K562 (cell line): ENCODE results near the gene NLRP6. TPM values are rescaled to one million over a fixed set of nuclear protein-coding genes. Genes with fewer than 3 reads are reported as not detected.

Source experiments
- AFF1 ChIP-seq, 2 experiments: fragments of 450-650 bp; IDR thresholded peaks; 2 replicates each; pipeline ENCODE4 v1.6.1; 2018; ENCODE audit warnings: mild to moderate bottlenecking in 2 of 2, low read depth in 1 of 2; ENCODE audit not compliant: partially characterized antibody in 2 of 2
- CBFB ChIP-seq: sonication (generic); formaldehyde crosslinking; IDR thresholded peaks from 2 replicates; pipeline ENCODE4 v1.4.0; 2020; ENCODE audit warnings: mild to moderate bottlenecking, missing genetic modification reagents
- CXXC5 ChIP-seq: fragments of 250-450 bp; sonication (Bioruptor Pico); IDR thresholded peaks from 2 replicates; pipeline ENCODE4 v1.8.0; 2022; ENCODE audit warnings: inconsistent platforms, mild to moderate bottlenecking, moderate library complexity
- ELF1 ChIP-seq: fragments of 200-800 bp; sonication (Bioruptor generic); IDR thresholded peaks from 2 replicates; pipeline ENCODE4 v1.6.1; 2016; ENCODE audit warnings: missing genetic modification characterization, missing compliant biosample characterization
- FOXK2 ChIP-seq, 2 experiments: fragments of 450-650 bp; IDR thresholded peaks in 1 of 2; conservative IDR thresholded peaks in 1 of 2; 2 replicates each; pipeline ENCODE4 v1.6.1; 2016; ENCODE audit warnings: low read depth in 2 of 2, mild to moderate bottlenecking in 1 of 2
- JUND ChIP-seq, 2 experiments: IDR thresholded peaks; 2 replicates in 1 of 2; 3 replicates in 1 of 2; pipeline ENCODE4 v1.6.1; 2011; ENCODE audit warnings: borderline replicate concordance in 2 of 2, low read depth in 2 of 2, low read length in 2 of 2, improper control_type of control experiment in 1 of 2, missing biosample characterization in 1 of 2, missing genetic modification characterization in 1 of 2, missing genetic modification reagents in 1 of 2
- NEUROD1 ChIP-seq: fragments of 150-350 bp; IDR thresholded peaks from 2 replicates; pipeline ENCODE4 v1.6.1; 2014; ENCODE audit warnings: borderline replicate concordance, low read length, low read depth; ENCODE audit not compliant: partially characterized antibody
- PRDM10 ChIP-seq: fragments of 450-650 bp; IDR thresholded peaks from 2 replicates; pipeline ENCODE4 v1.6.1; 2018; ENCODE audit not compliant: partially characterized antibody
- RAD21 ChIP-seq, 2 experiments: fragments of 250-450 bp in 1 of 2; fragments of 450-650 bp in 1 of 2; sonication (Bioruptor Pico) in 1 of 2; formaldehyde crosslinking in 1 of 2; IDR thresholded peaks in 1 of 2; conservative IDR thresholded peaks in 1 of 2; 2 replicates each; pipeline versions ENCODE4 v1.4.0 to v1.8.0; 2020 to 2022; ENCODE audit warnings: mild to moderate bottlenecking in 2 of 2, moderate library complexity in 1 of 2
- RBBP5 ChIP-seq: fragments of 200-600 bp; sonication (generic); IDR thresholded peaks from 2 replicates; pipeline ENCODE4 v1.6.1; 2012; ENCODE audit warnings: borderline replicate concordance, mild to moderate bottlenecking, low read length, control low read depth, inconsistent platforms; ENCODE audit not compliant: insufficient read depth, poor library complexity, severe bottlenecking
- SMAD4 ChIP-seq: fragments of 250-450 bp; sonication (Bioruptor Pico); conservative IDR thresholded peaks from 2 replicates; pipeline ENCODE4 v1.8.0; 2021; ENCODE audit warnings: inconsistent platforms, mild to moderate bottlenecking, moderate library complexity
- TAF9B ChIP-seq: fragments of 450-650 bp; IDR thresholded peaks from 2 replicates; pipeline ENCODE4 v1.6.1; 2018; ENCODE audit warnings: mild to moderate bottlenecking; ENCODE audit not compliant: partially characterized antibody
- TEAD4 ChIP-seq, 2 experiments: sonication (generic) in 1 of 2; formaldehyde crosslinking in 1 of 2; IDR thresholded peaks; 2 replicates each; pipeline versions ENCODE4 v1.6.1 to v1.8.0; 2012 to 2022; ENCODE audit warnings: borderline replicate concordance in 1 of 2, inconsistent platforms in 1 of 2, low read length in 1 of 2, mild to moderate bottlenecking in 1 of 2, missing genetic modification reagents in 1 of 2
- ZEB2 ChIP-seq: fragments of 450-650 bp; IDR thresholded peaks from 2 replicates; pipeline ENCODE4 v1.6.1; 2016
- ZNF436 ChIP-seq: fragments of 250-450, 450-650 bp; sonication (Bioruptor Pico); formaldehyde crosslinking; IDR thresholded peaks from 2 replicates; pipeline ENCODE4 v1.7.0; 2020; ENCODE audit warnings: mild to moderate bottlenecking
- polyA plus RNA-seq, 8 experiments: library from polyadenylated mRNA; depleted of rRNA in 4 of 8; stranded (reverse) in 5 of 8; unstranded in 3 of 8; fragments of >200 nt; fragmentation: Nextera tagmentation in 2 of 8; fragmentation: Illumina TruSeq in 1 of 8; extraction: Ambion mirVana in 2 of 8; extraction: Trizol in 1 of 8; gene quantifications; 2 replicates each; pipeline versions ENCODE4 v1.2.1 to v1.2.3, GENCODE V29; 2011 to 2014; ENCODE audit warnings: inconsistent platforms in 1 of 8, missing spikeins in 1 of 8
- total RNA-seq, 7 experiments: library from RNA; depleted of rRNA in 6 of 7; stranded (reverse); fragments of >200 nt in 6 of 7; fragmentation: Illumina TruSeq in 2 of 7; extraction: Trizol in 2 of 7; gene quantifications; 2 replicates each; pipeline versions ENCODE4 v1.2.1 to v1.2.3, GENCODE V29; 2011 to 2021; ENCODE audit warnings: low replicate concordance in 1 of 7

The NLRP6 gene
- total and polyA plus RNA-seq, 9 of the 15 experiments (the other 6 are each of a cell fraction or from before 2014, with no cell fraction given): 0.03 to 0.18 (median 0.15) TPM; not detected in 5

GRCh38 chr11:313787-314553 lies 35.8 kb downstream of the NLRP6 start, which contains the start of gene IFITM1 (continued):
- TF ChIP-seq FOXK2 (conservative IDR thresholded peaks at IDR 0.05 in 1 of 2, IDR thresholded peaks at IDR 0.05 in 1 of 2; ENCODE audit: low read depth in 2 of 2) (peak; percentile 50 to 63; a peak in 2 of 4 replicates), AFF1 (IDR thresholded peaks at IDR 0.05; ENCODE audit: low read depth in 1 of 2, partially characterized antibody in 2 of 2) (peak in 1 of 2 experiments; percentile 86), ZNF436 (no peak), ZEB2 (peak; percentile 64; the same call in 1 of the 2 replicates), NEUROD1 (peak; percentile 27), CXXC5 (peak; percentile 34; the same call in 1 of the 2 replicates), CBFB (0 out of 2 replicates have a peak, but pooled peaks have one; percentile 51), RBBP5 (peak; percentile 54), ELF1 (tag) (no peak), SMAD4 (0 out of 2 replicates have a peak, but pooled peaks have one; percentile 45), JUND (IDR thresholded peaks at IDR 0.05; ENCODE audit: borderline replicate concordance, low read depth, low read length) (no peak), JUND (tag; IDR thresholded peaks at IDR 0.05; ENCODE audit: borderline replicate concordance, low read depth, low read length) (peak; percentile 8; the same call in 1 of the 3 replicates), TEAD4 (IDR thresholded peaks at IDR 0.05; ENCODE audit: low read length) (peak; percentile 14; the same call in 1 of the 2 replicates), TEAD4 (CRISPR knock-in tag; IDR thresholded peaks at IDR 0.05; ENCODE audit: borderline replicate concordance) (no peak), RAD21 (CRISPR knock-in tag; conservative IDR thresholded peaks at IDR 0.05 in 1 of 2, IDR thresholded peaks at IDR 0.05 in 1 of 2) (0 out of 4 replicates have a peak, but pooled peaks of 1 of the 2 experiments have one; percentile 26), PRDM10 (peak; percentile 31), TAF9B (peak; percentile 68)
